Measurements from ENCODE around the gene SPDYE3.

GRCh38 chr7:100371561-100372171, 64.2 kb downstream of the SPDYE3 start:
- TF ChIP-seq EZH2 (IDR thresholded peaks at IDR 0.05; ENCODE audit: insufficient read depth, poor library complexity, severe bottlenecking): no peak
- no peak for TF ChIP-seq EZH2phosphoT487 (IDR thresholded peaks at IDR 0.05; ENCODE audit: insufficient read depth, low read depth)

Measured in GM23248 (cell line).